ENCODE results near the gene CERKL.

CERKL gene

DNA sequence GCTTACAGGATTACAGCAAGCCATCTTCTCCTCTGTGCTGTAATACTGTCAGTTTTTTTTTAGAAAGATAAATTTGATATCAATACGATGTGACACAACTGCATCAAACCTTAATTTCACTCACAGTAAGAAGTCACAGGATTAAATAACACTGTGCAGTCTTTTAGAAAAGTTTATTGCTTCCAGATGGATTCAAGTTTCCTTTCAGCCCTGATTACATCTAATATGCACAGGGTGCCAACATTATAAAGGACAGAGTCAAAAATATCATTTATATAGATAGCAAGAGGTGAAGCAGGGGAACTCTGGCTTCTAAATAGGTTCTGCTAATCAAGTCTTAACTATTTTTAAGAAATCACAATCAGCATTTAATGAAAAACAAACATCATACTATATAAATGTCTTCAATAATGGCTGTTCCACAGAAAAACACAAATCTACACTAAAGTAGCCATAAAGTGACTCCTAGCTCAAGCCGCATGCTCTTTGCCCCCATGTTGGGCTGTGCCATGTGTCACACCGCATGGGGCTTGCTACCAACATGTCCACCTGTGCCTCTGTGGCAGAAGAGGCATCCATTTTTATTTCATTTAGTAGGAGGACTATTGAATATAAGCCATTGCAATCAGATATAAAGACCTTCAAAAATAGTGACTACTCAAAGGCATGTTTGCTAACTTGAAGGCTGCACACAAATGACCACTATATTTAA is 35.0 kb downstream of the CERKL start:
- ChIA-PET POLR2A (no interaction called here), CTCF (interaction anchor here (0.7 to 1.4 kb wide), 2 partner anchors 11 kb away, joined by 3 read pairs; no protein-coding TSS in a partner anchor)
- TF ChIP-seq, protein P1, sequence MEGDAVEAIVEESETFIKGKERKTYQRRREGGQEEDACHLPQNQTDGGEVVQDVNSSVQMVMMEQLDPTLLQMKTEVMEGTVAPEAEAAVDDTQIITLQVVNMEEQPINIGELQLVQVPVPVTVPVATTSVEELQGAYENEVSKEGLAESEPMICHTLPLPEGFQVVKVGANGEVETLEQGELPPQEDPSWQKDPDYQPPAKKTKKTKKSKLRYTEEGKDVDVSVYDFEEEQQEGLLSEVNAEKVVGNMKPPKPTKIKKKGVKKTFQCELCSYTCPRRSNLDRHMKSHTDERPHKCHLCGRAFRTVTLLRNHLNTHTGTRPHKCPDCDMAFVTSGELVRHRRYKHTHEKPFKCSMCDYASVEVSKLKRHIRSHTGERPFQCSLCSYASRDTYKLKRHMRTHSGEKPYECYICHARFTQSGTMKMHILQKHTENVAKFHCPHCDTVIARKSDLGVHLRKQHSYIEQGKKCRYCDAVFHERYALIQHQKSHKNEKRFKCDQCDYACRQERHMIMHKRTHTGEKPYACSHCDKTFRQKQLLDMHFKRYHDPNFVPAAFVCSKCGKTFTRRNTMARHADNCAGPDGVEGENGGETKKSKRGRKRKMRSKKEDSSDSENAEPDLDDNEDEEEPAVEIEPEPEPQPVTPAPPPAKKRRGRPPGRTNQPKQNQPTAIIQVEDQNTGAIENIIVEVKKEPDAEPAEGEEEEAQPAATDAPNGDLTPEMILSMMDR (IDR thresholded peaks at IDR 0.05; ENCODE audit: control extremely low read depth, extremely low read depth, low read depth, missing control alignments) = no peak
- no peak for DNase-seq (ENCODE audit: extremely low spot score)

DNA sequence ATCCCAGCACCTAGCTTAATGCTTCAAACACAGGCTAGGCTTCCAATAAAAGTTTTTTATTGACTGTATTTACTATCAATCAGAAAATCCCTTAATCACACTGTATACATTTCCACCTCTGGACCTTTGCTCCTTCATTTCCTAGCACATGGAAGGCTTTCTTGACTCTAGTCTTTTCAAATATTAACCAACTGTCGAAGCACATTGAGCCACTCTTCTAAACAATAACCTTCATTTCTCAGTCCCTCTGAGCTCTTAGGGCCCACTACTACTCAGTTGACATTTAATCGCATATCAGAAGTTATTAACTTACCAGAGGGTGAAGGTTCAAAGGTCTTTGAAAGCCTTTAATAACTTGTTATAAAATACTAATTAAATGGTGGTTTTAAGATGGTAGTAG is 37.4 kb downstream of the CERKL start:
- ChIA-PET CTCF (interaction anchor here (1.5 kb wide), 1 partner anchor 48 kb away, joined by 3 read pairs; no protein-coding TSS in a partner anchor), POLR2A (no interaction called here)
- DNase-seq (ENCODE audit: extremely low spot score) = no peak
- TF ChIP-seq, protein P1 (IDR thresholded peaks at IDR 0.05; ENCODE audit: control extremely low read depth, extremely low read depth, low read depth, missing control alignments) = no peak

DNA sequence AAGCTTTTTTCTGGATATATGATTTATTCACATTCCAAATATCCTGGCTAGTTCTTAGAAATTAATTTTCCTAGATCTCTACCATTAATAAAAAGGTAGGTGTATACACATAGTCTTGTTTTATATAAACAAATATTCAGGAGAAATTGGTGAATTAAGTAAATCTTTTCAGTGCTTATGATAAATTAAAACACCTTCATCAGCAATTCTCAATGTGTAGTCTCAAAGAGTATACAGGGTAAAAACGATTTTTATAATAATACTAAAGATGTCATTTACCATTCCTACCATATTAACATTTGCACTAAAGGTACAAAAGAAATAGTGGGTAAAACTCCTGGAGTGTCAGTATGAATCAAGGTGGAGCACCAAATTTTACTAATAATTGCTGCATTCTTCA is 40.2 kb downstream of the CERKL start:
- ChIA-PET POLR2A (no interaction called here), CTCF (no interaction called here)
- no peak for DNase-seq (ENCODE audit: extremely low spot score)
- TF ChIP-seq, protein P1 (IDR thresholded peaks at IDR 0.05; ENCODE audit: control extremely low read depth, extremely low read depth, low read depth, missing control alignments) = no peak

DNA sequence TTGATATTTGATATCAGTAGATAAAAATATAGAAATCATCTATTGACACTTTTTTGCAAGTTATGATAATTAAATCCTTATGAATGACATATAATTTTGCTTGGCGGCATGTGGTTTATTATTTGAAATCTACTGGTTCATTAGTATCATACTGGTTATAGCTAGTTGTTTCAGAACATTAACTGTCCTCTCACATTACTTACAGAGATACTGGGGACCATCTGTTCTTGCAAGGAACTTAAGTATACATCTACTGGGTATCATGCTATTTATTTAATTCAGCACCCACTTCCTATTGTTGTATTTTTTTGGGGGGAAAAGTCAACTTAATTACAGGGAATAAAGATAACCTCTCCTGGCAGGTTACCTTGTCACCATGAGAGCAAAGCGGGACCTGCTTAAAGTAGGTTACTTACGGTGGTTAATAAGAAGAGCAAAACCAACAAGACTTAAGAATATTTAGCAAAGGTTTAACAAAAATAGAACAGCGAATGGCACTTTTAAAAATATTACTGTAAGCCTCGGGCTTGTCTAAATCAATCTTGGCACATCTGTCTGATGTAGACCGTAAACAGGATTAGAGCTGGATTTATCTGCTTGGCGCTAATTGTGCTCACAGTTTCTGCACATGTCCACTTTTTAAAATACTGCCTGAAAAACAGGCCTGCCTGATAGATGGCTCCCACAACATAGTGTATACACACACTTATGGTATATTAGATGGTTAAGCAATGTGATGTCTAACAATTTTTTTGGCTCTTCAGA is 41.8 kb downstream of the CERKL start:
- no peak for DNase-seq (ENCODE audit: extremely low spot score)
- ChIA-PET CTCF (no interaction called here), POLR2A (no interaction called here)
- TF ChIP-seq, protein P1 (IDR thresholded peaks at IDR 0.05; ENCODE audit: control extremely low read depth, extremely low read depth, low read depth, missing control alignments) = no peak

DNA sequence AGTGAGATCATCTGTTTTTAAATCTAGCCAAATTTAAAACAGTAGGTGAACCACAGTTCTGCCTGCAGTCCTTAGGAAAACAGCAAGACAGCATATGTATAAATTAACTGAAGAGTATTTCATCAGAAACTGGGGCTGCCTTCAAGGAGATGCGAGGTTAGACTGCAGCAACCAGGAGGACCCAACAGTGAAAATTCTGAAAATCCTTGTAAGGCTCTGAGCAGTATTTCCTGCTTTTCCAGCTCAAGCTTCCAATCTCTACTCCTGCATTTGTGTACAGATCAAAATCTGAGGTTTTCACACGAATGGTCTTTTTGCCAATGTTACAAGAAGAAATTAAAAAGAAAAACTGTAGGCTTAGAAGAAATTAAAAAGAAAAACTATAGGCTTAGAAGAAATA is 43.7 kb downstream of the CERKL start:
- CTCF ChIA-PET = interaction anchor here (1.3 kb wide), 1 partner anchor 15 kb away, joined by 4 read pairs; no protein-coding TSS in a partner anchor

More for the DNA sequence above, 43.7 kb downstream of the CERKL start:
- TF ChIP-seq, protein P1 (IDR thresholded peaks at IDR 0.05; ENCODE audit: control extremely low read depth, extremely low read depth, low read depth, missing control alignments) = no peak
- POLR2A ChIA-PET = no interaction called here
- no peak for DNase-seq (ENCODE audit: extremely low spot score)

Data from GM10248 (cell line).